Measurements from ENCODE around the gene TNRC18. TPM values are rescaled to one million over a fixed set of nuclear protein-coding genes. Genes with fewer than 3 reads are reported as not detected.
"Not testable (repeated sequence)": the region's sequence is repeated elsewhere in the genome, so short reads cannot be mapped to it uniquely, and the experiment has no call there.

TNRC18 gene
- total RNA-seq, 2 experiments from 2014 or later = 39.4 to 48.6 TPM

GRCh38 chr7:5278766-5279165 is 144.9 kb downstream of the TNRC18 start:
- no peaks in the 10 kb centered on the region for H3K36me3 Mint-ChIP-seq (ENCODE audit: low read depth)
- ATAC-seq (no peak), DNase-seq (no peak)
- peaks cover 3% of the 10 kb centered on the region for H3K27me3 Mint-ChIP-seq
- H3K4me3 Mint-ChIP-seq = no peak overlapping the region
- no peaks in the 10 kb centered on the region for H3K4me1 Mint-ChIP-seq
- H3K27ac Mint-ChIP-seq = no peak overlapping the region
- no peaks in the 10 kb centered on the region for H3K9me3 Mint-ChIP-seq (ENCODE audit: low read depth)
- CTCF ChIA-PET = no interaction called here
- intact Hi-C loops (cut with DNase I, micrococcal nuclease) = no loop called here
- POLR2A ChIA-PET = no interaction called here

- no peaks in the 10 kb centered on the region for H3K4me1 Mint-ChIP-seq
- CTCF ChIA-PET = interaction anchor here (0.6 kb wide), 1 partner anchor 10 kb away, joined by 3 read pairs; no protein-coding TSS in a partner anchor
These were observed 147.0 kb downstream of the TNRC18 start for GRCh38 chr7:5276611-5277010.

GRCh38 chr7:5276123-5276522 is 147.5 kb downstream of the TNRC18 start:
- POLR2A ChIA-PET; H3K36me3 Mint-ChIP-seq (ENCODE audit: low read depth); CTCF ChIA-PET; DNase-seq; H3K27me3 Mint-ChIP-seq; H3K4me3 Mint-ChIP-seq; ATAC-seq; H3K9me3 Mint-ChIP-seq (ENCODE audit: low read depth); H3K4me1 Mint-ChIP-seq; intact Hi-C loops (cut with DNase I, micrococcal nuclease); H3K27ac Mint-ChIP-seq: not testable (repeated sequence)

More at GRCh38 chr7:5276611-5277010, 147.0 kb downstream of the TNRC18 start:
- DNase-seq (no peak), ATAC-seq (no peak)
- peaks cover 3% of the 10 kb centered on the region for H3K27me3 Mint-ChIP-seq
- H3K4me3 Mint-ChIP-seq = no peak overlapping the region
- H3K36me3 Mint-ChIP-seq (ENCODE audit: low read depth) = no peaks in the 10 kb centered on the region
- no peak overlapping the region for H3K27ac Mint-ChIP-seq
- H3K9me3 Mint-ChIP-seq (ENCODE audit: low read depth) = no peaks in the 10 kb centered on the region
- intact Hi-C loops (cut with DNase I, micrococcal nuclease) = no loop called here
- POLR2A ChIA-PET = no interaction called here

- DNase-seq; ATAC-seq; intact Hi-C loops (cut with DNase I, micrococcal nuclease); H3K4me1 Mint-ChIP-seq; H3K27me3 Mint-ChIP-seq; CTCF ChIA-PET; POLR2A ChIA-PET; H3K27ac Mint-ChIP-seq; H3K9me3 Mint-ChIP-seq (ENCODE audit: low read depth); H3K36me3 Mint-ChIP-seq (ENCODE audit: low read depth); H3K4me3 Mint-ChIP-seq: not testable (repeated sequence)
These were observed 148.1 kb downstream of the TNRC18 start for GRCh38 chr7:5275510-5275909.

- POLR2A ChIA-PET; H3K9me3 Mint-ChIP-seq (ENCODE audit: low read depth); H3K27ac Mint-ChIP-seq; DNase-seq; intact Hi-C loops (cut with DNase I, micrococcal nuclease); H3K27me3 Mint-ChIP-seq; ATAC-seq; H3K4me3 Mint-ChIP-seq; H3K36me3 Mint-ChIP-seq (ENCODE audit: low read depth); H3K4me1 Mint-ChIP-seq; CTCF ChIA-PET: not testable (repeated sequence)
These were observed 148.6 kb downstream of the TNRC18 start for GRCh38 chr7:5274985-5275431.

GRCh38 chr7:5274441-5274840 is 149.2 kb downstream of the TNRC18 start:
- no peak for DNase-seq
- Mint-ChIP-seq H3K27ac (no peak overlapping the region), H3K36me3 (ENCODE audit: low read depth) (no peaks in the 10 kb centered on the region), H3K4me3 (no peak overlapping the region), H3K9me3 (ENCODE audit: low read depth) (no peaks in the 10 kb centered on the region), H3K4me1 (no peaks in the 10 kb centered on the region), H3K27me3 (no peaks in the 10 kb centered on the region)
- POLR2A ChIA-PET = no interaction called here
- intact Hi-C loops (cut with DNase I, micrococcal nuclease) = no loop called here
- CTCF ChIA-PET = no interaction called here
- no peak for ATAC-seq

- ATAC-seq; intact Hi-C loops (cut with DNase I, micrococcal nuclease); CTCF ChIA-PET; DNase-seq; H3K4me1 Mint-ChIP-seq; H3K4me3 Mint-ChIP-seq; H3K36me3 Mint-ChIP-seq (ENCODE audit: low read depth); H3K27me3 Mint-ChIP-seq; H3K27ac Mint-ChIP-seq; H3K9me3 Mint-ChIP-seq (ENCODE audit: low read depth); POLR2A ChIA-PET: not testable (repeated sequence)
These were observed 149.7 kb downstream of the TNRC18 start for GRCh38 chr7:5273831-5274405.

GRCh38 chr7:5270788-5271187 is 152.8 kb downstream of the TNRC18 start:
- no peaks in the 10 kb centered on the region for H3K4me1 Mint-ChIP-seq
- no peak overlapping the region for H3K4me3 Mint-ChIP-seq
- POLR2A ChIA-PET = no interaction called here
- no peak overlapping the region for H3K27ac Mint-ChIP-seq
- no peak for DNase-seq
- no peaks in the 10 kb centered on the region for H3K36me3 Mint-ChIP-seq (ENCODE audit: low read depth)
- no peak for ATAC-seq
- peaks cover 4% of the 10 kb centered on the region for H3K27me3 Mint-ChIP-seq
- intact Hi-C loops (cut with DNase I, micrococcal nuclease) = no loop called here
- no peaks in the 10 kb centered on the region for H3K9me3 Mint-ChIP-seq (ENCODE audit: low read depth)
- CTCF ChIA-PET = no interaction called here

GRCh38 chr7:5269992-5270657 is 153.5 kb downstream of the TNRC18 start:
- H3K36me3 Mint-ChIP-seq (ENCODE audit: low read depth); H3K27ac Mint-ChIP-seq; POLR2A ChIA-PET; ATAC-seq; H3K27me3 Mint-ChIP-seq; H3K4me1 Mint-ChIP-seq; CTCF ChIA-PET; intact Hi-C loops (cut with DNase I, micrococcal nuclease); DNase-seq; H3K9me3 Mint-ChIP-seq (ENCODE audit: low read depth); H3K4me3 Mint-ChIP-seq: not testable (repeated sequence)

GRCh38 chr7:5267829-5268228 is 155.8 kb downstream of the TNRC18 start:
- intact Hi-C loops (cut with DNase I, micrococcal nuclease); H3K4me3 Mint-ChIP-seq; H3K4me1 Mint-ChIP-seq; CTCF ChIA-PET; ATAC-seq; DNase-seq; H3K27ac Mint-ChIP-seq; H3K36me3 Mint-ChIP-seq (ENCODE audit: low read depth); H3K27me3 Mint-ChIP-seq; H3K9me3 Mint-ChIP-seq (ENCODE audit: low read depth): not testable (repeated sequence)
- POLR2A ChIA-PET = interaction anchor here (0.6 kb wide), 1 partner anchor 333 kb away, joined by 4 read pairs; no protein-coding TSS in a partner anchor

- H3K9me3 Mint-ChIP-seq (ENCODE audit: low read depth) = no peaks in the 10 kb centered on the region
- no peak overlapping the region for H3K27ac Mint-ChIP-seq
- no peak for DNase-seq
- POLR2A ChIA-PET = no interaction called here
- no peaks in the 10 kb centered on the region for H3K4me1 Mint-ChIP-seq
- no peaks in the 10 kb centered on the region for H3K36me3 Mint-ChIP-seq (ENCODE audit: low read depth)
- peaks cover 4% of the 10 kb centered on the region for H3K27me3 Mint-ChIP-seq
- no peak overlapping the region for H3K4me3 Mint-ChIP-seq
- intact Hi-C loops (cut with DNase I, micrococcal nuclease) = no loop called here
- CTCF ChIA-PET = interaction anchor here (0.7 kb wide), 1 partner anchor 11 kb away, joined by 3 read pairs; no protein-coding TSS in a partner anchor
- ATAC-seq = no peak
These were observed 157.2 kb downstream of the TNRC18 start for GRCh38 chr7:5266191-5267028.

Data from activated CD4-positive, alpha-beta T cell treated with anti-CD3 and anti-CD28 coated beads for 36 hours (primary cell).